ENCODE data around the gene BCL11A.

Gene BCL11A

GRCh38 chr2:60544062-60544461 is 9.4 kb downstream of the BCL11A start:
- no peak for DNase-seq

DNA sequence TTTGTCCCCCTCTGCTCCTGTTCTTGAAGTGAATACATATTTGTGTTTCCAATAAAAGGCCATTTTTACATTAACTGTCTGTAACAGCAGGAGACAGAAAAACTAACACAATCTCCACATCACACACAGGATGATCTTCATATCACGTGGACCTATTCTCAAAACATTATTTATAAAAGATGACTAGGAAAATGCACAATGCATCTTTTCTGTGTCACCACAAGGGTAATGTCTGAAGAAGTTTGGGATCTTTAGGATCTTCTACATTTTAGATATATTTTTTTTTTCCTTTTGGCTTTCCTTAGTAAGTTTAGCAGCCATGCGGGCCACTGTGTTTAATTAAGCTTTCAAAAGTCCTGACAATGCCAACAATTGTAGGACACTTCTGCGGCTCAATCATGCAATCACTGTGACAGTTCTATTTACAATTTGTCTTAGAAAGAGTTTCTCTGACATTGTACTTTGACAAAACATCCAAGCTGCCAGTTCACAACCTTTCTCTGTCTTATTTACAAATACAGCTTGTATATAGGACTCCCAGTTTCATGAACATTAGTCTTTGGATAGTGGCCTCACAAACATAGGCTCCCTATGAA is 12.3 kb downstream of the BCL11A start:
- no peak for DNase-seq

GRCh38 chr2:60540074-60540473 is 13.4 kb downstream of the BCL11A start:
- DNase-seq = no peak

DNA sequence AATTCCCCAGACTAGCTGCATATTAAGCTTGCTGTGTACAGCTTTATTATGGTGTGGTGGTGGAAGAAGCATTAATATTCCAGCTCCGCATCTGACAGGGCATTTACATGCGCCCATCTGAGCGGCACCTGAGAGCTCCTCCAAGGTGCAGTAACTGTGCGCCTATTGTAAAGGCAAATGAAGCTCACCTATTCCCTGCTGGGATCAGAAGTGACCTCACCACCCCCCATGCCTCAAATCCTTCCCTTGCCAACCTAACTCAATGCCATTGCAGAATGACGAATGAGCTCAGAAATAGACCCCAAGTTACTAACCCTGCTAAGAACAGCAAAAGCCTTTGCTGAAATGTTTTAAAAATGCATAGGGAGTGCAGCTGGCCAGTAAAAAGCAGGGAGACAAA is 14.3 kb downstream of the BCL11A start:
- no peak for DNase-seq

- DNase-seq = no peak
These were observed 15.4 kb downstream of the BCL11A start for GRCh38 chr2:60538101-60538500.

DNA sequence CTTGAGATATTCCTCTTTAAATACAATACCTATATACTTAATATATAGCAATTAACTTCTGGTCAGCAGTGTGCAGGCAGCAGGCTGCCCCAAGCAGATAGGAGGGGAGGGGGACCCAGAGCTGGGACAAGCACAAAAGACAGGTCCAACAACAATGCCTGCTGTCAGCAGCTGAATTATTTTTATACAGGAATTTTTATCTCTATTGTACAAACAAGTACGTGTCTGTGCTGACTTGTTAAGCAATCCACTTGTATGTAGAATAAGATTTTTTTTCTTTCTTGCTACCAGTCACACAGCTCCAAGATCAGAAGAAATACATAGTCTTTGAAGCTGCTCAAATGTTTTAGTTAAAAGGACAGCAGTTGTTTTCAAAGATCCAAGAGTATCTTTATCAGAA is 16.7 kb downstream of the BCL11A start:
- no peak for DNase-seq

GRCh38 chr2:60535685-60536312 is 17.7 kb downstream of the BCL11A start:
- DNase-seq = no peak

- no peak for DNase-seq
These were observed 18.4 kb downstream of the BCL11A start for GRCh38 chr2:60534892-60535684.

DNA sequence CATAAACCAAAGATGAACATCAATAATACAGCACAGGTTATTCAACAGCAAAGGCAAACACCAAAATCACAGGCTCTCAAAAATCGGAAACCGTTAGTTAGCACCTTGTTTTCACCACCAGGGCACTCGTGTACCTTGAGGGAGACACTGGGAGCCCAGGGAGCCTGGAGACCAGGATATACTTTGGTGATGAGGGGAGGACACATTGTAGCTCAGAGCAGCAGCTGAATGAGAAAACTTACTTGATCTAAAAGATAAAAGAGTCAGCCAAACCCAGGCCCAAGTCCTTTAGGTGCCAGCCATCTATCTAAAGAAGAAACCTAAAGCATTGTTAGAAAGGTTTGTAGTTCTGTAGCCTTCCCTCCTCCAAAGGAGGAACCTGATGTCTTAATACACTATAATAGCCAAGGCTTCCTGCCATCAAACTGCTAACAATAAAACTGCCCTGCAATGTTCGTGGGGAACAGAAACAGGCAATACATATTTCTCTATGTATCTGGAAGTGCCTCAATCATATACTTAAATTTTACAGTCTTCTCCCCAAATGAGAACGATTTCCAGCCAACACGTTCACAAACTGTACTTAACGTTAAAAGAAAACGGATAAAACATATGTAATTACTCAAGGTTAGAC is 19.3 kb downstream of the BCL11A start:
- DNase-seq = no peak

DNA sequence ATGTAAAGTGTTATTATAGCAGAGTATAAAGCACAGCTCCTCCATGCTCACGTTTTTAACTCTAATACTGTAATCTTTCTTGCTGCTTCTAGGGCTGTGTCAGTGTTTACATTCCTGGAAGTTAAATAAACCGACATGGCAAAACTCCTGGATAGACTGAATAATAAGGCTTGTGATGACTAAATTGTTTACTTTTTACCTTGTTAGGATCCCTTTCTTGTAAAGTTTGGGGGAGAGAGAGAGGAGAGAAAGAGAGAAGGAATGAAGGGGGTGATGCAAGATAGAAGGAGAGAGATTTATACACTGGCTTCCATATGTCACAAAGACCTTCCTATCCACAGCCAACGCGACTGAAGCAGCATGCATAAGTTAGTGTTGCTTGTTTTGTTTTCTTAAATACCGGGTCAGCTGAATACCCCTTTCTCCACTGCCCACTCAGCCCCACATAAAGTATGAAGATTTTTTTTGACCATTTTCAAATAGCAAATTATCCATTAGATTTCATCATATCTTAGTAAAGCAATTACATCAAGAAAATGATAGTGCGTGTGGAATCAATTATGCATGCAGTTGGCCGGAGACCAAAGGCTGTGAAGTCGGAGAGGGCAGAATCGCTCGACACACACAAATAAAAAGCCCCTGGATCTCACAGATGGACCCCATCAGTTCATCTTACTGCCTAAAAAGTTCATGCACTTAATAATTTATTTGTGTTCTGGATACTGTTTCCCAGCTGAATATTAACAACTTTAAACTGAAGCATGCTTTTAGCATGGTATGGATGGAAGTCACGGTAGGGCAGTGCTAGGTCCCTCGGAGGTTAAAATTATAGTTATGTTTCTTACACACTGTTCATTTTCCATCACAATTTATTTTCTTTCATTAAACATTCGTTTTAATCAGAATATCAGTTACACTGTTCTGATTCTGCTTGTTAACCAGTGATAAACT is 20.1 kb downstream of the BCL11A start:
- no peak for DNase-seq

GRCh38 chr2:60532421-60532820 is 21.0 kb downstream of the BCL11A start:
- DNase-seq = no peak

- no peak for DNase-seq
These were observed 21.7 kb downstream of the BCL11A start for GRCh38 chr2:60531701-60532133.

DNA sequence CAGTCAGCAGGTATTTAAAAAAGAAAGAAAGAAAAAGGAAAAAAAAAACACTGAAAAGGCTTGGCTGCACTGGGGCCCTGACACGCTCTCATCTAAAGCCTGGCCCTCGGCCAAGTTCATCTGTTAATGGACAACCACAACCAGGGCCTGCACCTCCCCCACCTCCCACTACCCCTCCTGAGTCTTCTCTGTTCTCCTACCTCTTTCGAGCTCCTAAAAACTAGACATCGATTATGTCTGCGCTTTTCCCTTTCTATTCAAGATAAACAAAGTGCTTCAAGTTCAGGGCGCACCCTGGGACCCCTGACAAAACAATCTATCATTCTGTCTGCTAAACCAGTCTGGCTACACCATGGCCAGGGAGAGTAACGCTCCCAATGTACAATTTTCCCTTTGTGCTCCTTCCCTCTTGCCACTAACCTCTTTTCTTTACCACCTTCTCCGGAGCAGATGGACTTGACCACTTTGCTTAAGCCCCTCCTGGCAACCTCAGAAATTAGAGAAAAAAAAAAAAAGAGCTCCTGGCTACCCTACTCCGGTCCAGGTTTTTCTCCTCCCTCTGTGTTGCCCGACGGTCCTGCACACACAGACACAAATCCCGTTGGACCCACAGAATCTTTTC is 22.7 kb downstream of the BCL11A start:
- no peak for DNase-seq

DNA sequence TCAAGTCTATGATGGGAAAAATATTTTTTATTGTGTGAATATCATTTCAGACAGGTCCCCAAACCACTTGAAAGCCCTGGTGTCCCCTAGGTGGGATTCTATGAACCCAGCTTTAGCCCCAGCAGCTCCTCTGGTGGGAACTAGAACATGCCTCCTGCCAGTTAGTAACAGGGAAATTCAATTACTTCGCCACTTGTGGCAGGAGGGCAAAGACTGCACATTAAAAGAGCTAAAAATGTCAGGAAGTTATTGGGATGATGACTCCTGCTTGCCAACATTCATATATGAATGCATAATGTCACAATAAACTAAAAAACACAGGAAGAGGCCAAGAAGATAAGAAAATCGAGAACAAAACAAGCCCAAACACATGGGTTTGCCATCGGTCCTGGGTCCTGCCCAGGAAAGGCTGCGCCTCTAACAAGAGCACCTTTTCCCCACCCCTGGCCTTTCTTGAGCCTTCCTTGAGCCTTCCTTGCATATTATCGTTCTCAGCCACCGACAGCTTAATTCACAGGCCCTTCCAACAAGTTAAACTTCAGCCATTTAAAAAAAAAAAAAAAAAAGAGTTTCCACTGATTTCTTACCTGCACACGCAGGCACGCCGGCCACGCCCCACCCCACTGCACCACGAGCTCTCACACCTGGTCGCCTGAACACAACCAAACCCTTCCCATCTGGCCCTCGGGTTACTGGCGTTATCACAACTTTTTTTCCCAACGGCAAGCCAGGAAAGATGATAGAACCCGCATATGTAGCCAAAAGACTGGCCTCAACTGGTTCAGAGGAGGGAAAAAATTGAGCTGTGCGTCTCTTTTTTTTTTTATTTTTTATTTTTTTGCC is 23.4 kb downstream of the BCL11A start:
- no peak for DNase-seq

- DNase-seq = no peak
These were observed 24.2 kb downstream of the BCL11A start for GRCh38 chr2:60529136-60529784.

- DNase-seq = no peak
These were observed 25.0 kb downstream of the BCL11A start for GRCh38 chr2:60528281-60529020.

DNA sequence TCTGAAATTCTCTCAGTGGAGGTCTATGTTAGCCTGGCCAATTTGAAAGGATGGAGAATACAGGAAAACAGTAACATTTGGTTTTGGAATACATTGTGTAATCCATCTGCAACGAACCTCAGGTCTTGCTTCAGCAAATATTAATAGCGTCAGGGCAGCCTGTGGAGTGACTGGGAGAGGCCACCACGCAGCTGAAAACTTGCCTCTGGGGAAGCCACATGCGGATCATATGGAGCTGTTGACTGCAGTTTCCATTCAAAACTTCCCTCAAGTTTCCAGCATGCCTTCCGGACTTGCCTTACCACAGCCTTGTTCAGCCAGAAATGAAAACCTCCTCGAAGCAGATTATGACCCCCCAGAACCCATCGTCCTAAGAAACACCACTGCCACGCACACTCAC is 25.7 kb downstream of the BCL11A start:
- DNase-seq = no peak

GRCh38 chr2:60526623-60527022 is 26.8 kb downstream of the BCL11A start:
- DNase-seq = no peak

DNA sequence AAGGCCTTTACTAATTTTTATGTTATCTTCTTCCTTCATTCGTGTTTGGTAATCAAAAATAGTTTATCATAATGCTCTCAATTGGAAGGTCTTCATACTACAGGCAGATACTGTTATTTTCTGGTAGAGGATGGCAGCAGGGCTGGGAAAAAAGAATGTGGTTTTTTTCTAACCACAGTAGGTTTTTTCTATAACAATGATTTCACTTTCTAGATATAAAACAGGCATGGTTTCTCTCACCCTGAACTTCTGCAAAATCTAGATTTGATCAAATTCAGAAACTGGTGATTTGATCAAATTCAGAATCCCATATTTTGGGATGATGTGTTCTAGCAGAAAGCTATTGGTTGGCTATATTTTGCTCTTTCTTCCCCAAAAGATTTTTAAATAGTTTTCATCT is 27.6 kb downstream of the BCL11A start:
- DNase-seq = no peak

GRCh38 chr2:60524874-60525273 is 28.6 kb downstream of the BCL11A start:
- no peak for DNase-seq
